GM13977 (cell line): Measurements from ENCODE around the gene HCRTR1.

Experiments
- DNase-seq: peaks from one replicate; pipeline ENCODE4 v3.0.0; 2012; ENCODE audit warnings: low spot score
- in situ Hi-C: fragments of 300-500 bp; cut with MboI; formaldehyde crosslinking; loops from one replicate; pipeline ENCODE4 v1.12.0; 2022; ENCODE audit warnings: low sequenced_read_pairs, low pct_unique_long_range_greater_than_20kb, mixed read lengths, inconsistent platforms; ENCODE audit not compliant: unreplicated experiment
- TF ChIP-seq, protein P1 (sequence below): IDR thresholded peaks from 2 replicates; pipeline ENCODE4 v1.5.1; 2012; ENCODE audit warnings: mild to moderate bottlenecking, control low read depth; ENCODE audit not compliant: insufficient read depth; ENCODE audit errors: extremely low read depth, missing control alignments

The HCRTR1 gene

GRCh38 chr1:31657020-31657804 lies 39.7 kb downstream of the HCRTR1 start:
- in situ Hi-C loops = loop anchor here (25.0 kb wide), 3 partner anchors 305 to 755 kb away; partner anchors contain the start of gene TMEM39B
- TF ChIP-seq, protein P1, sequence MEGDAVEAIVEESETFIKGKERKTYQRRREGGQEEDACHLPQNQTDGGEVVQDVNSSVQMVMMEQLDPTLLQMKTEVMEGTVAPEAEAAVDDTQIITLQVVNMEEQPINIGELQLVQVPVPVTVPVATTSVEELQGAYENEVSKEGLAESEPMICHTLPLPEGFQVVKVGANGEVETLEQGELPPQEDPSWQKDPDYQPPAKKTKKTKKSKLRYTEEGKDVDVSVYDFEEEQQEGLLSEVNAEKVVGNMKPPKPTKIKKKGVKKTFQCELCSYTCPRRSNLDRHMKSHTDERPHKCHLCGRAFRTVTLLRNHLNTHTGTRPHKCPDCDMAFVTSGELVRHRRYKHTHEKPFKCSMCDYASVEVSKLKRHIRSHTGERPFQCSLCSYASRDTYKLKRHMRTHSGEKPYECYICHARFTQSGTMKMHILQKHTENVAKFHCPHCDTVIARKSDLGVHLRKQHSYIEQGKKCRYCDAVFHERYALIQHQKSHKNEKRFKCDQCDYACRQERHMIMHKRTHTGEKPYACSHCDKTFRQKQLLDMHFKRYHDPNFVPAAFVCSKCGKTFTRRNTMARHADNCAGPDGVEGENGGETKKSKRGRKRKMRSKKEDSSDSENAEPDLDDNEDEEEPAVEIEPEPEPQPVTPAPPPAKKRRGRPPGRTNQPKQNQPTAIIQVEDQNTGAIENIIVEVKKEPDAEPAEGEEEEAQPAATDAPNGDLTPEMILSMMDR = no peak
- no peak for DNase-seq

DNA sequence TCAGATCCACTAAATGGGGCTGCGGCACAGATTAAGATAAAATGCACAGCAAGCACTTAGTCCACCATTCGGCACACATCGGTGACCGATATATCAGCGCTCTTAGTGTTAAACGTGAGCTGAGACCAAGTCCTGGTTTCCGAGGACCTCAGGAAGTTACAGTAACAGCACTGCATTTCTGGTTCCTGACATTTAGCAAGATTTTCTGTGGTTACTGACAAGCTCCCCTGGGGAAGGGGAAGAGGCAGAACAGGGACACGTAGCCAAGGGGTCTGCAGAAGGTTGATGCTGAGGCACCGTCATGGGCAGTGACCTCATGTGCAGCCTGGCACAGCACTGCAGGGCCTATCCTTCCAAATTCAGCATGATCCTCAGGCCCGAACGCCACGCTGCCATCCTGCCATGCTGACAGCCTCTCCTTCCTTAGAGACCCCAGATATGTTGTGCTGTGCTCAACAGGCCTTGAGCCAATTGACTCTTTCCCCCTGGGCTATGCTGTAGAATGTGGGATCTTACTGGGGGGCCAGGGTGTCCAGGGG lies 40.6 kb downstream of the HCRTR1 start:
- in situ Hi-C loops = loop anchor here (25.0 kb wide), 3 partner anchors 304 to 754 kb away; partner anchors contain the start of gene TMEM39B
- TF ChIP-seq, protein P1 = no peak
- DNase-seq = no peak

- TF ChIP-seq, protein P1 = no peak
- in situ Hi-C loops = loop anchor here (25.0 kb wide), 3 partner anchors 304 to 754 kb away; partner anchors contain the start of gene TMEM39B
- DNase-seq = no peak
Observed at GRCh38 chr1:31658721-31659120, 41.2 kb downstream of the HCRTR1 start.

DNA sequence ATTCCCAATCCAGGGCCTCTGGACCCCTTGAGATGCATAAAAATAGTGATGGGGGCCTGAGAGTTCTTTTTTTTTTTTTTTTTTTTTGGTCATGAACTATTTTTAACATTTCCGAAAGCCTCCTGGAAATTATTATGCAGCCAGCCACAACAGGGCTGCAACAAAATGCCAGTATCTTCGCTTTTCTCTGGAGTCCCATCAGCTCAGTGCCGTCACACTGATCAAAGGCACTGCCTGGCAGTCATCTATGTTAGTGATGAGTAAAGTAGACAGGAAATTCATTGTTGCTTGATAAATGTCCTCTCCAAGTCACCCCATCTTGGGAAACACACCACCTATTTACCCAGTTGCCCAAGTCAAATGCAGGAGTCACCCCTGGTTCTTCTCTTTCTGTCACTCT lies 42.4 kb downstream of the HCRTR1 start:
- DNase-seq = no peak
- TF ChIP-seq, protein P1 = no peak
- in situ Hi-C loops = loop anchor here (10.0 to 25.0 kb wide), 5 partner anchors 55 to 752 kb away; partner anchors contain the start of gene TMEM39B

GRCh38 chr1:31660871-31661455 lies 43.5 kb downstream of the HCRTR1 start:
- no peak for DNase-seq
- in situ Hi-C loops = loop anchor here (10.0 to 25.0 kb wide), 5 partner anchors 54 to 751 kb away; partner anchors contain the start of gene TMEM39B
- TF ChIP-seq, protein P1 = no peak

DNA sequence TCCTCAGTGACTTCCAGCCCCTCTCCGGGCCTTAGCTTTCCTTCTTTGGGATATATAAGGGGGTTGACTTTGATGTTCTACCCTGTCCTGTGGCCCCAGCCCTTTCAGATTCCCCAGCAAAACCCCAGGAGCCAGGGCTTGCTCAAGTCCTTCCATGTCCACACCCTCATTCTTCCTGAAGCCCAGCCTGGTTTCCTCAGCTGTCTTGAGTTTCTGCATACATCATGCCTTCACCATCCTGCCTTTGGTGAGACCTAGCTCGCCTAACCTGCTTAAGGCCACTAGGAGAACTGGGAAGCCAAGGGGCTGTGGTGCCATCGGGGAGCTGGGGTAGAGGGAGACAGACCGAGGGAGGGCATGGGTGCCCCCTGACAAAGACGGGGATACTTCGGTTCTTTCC lies 44.4 kb downstream of the HCRTR1 start:
- DNase-seq = no peak
- TF ChIP-seq, protein P1 = no peak
- in situ Hi-C loops = loop anchor here (10.0 to 25.0 kb wide), 5 partner anchors 53 to 750 kb away; partner anchors contain the start of gene TMEM39B
